Activated naive CD4-positive, alpha-beta T cell treated with Interleukin-2 at 50 U/mL for 16 hours (primary cell): ENCODE measurements around the gene OXSM.

Experiments used
- DNase-seq: peaks from one replicate; pipeline ENCODE4 v3.0.0-alpha.2; 2020

The OXSM gene

GRCh38 chr3:25812644-25813043, 22.8 kb downstream of the OXSM start:
- no peak for DNase-seq

DNA sequence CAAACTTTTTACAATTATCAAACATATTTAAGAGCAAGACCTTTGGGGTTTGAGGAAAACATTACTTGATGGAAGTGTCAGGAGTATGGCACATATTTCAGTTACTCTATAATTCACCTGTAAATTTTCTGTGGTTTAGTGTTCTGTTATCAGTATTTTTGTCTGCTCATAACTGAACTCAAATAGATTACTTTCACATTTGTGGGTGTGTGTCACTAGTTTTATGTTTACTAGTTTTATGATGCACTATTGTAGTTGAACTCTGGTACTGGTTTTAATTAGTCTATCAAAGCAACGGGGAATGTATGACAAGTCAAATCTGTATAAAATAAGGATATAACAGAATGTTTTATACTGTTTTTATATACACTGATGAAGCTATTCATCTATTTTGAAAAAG, 27.2 kb downstream of the OXSM start:
- no peak for DNase-seq

- no peak for DNase-seq
Observed at GRCh38 chr3:25817638-25818037, 27.7 kb downstream of the OXSM start.

- no peak for DNase-seq
Observed at GRCh38 chr3:25818335-25818734, 28.4 kb downstream of the OXSM start.

GRCh38 chr3:25820366-25820765, 30.5 kb downstream of the OXSM start:
- no peak for DNase-seq

DNA sequence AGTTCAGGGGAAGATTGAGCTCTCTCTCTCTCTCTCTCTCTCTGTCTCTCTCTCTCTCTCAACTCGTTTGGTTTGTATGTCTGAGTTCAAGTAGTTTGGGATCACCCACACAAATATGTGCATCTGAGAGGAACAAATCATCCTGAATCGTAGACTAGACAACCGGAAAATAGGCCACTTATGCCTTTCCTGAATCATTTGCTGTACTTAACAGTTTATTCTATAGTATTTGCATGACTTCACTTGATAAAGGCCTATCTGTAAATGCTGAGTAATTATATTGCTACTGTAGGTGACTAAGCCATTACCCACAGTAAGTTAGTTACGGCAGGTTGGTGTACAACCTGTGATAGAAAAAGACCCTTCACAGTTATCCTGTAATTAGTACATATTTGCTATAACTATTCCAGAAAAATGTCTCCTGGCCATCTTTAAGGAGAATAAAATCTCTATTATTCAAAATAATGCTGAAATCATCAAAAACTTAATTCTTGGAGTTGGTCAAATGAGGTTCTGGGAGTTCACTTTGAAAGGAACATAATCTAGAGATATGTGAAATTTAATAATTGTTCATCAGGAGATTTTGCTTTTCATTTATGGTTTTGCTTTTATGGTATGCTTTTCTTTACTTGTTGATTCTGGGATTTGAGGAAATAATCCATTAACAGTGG, 31.1 kb downstream of the OXSM start:
- DNase-seq: no peak

- DNase-seq: no peak
Observed at GRCh38 chr3:25821746-25822573, 32.1 kb downstream of the OXSM start.

DNA sequence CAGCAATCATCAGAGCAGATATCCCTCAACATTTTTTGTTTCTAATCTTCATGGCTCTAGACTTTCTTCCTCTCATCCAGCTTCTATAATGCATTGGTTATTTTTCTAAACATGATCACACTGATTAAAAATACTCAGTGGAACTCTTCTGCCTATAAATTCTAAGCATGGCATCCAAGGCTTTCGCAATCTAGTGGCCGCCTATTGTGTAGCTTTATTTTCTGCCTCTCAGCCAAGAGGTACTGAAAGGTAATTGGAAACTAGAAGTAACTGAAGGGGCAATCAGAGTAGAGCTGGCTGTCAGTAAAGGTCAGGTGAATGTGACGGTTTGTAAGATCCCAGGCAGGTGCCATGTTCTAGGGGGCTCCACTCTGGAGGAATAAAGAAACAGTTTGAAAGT, 33.4 kb downstream of the OXSM start:
- no peak for DNase-seq

DNA sequence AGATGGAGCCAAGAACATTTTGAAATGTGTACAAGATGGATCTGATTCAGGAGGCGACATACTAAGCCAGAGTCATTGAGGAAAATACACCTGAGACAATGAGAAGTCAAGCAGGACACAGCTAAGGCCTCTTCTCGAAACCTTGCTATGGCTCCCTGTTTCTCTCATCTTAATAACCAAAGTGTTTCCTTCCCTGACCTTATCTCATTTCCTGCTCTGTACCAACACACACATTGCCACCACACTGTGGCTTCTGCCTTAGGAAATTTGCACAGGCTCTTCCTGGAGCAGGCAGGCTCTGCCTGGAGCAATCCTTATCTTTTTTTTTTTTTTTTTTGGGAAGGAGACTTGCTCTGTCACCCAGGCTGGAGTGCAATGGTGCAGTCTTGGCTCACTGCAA, 36.6 kb downstream of the OXSM start:
- DNase-seq: no peak

DNA sequence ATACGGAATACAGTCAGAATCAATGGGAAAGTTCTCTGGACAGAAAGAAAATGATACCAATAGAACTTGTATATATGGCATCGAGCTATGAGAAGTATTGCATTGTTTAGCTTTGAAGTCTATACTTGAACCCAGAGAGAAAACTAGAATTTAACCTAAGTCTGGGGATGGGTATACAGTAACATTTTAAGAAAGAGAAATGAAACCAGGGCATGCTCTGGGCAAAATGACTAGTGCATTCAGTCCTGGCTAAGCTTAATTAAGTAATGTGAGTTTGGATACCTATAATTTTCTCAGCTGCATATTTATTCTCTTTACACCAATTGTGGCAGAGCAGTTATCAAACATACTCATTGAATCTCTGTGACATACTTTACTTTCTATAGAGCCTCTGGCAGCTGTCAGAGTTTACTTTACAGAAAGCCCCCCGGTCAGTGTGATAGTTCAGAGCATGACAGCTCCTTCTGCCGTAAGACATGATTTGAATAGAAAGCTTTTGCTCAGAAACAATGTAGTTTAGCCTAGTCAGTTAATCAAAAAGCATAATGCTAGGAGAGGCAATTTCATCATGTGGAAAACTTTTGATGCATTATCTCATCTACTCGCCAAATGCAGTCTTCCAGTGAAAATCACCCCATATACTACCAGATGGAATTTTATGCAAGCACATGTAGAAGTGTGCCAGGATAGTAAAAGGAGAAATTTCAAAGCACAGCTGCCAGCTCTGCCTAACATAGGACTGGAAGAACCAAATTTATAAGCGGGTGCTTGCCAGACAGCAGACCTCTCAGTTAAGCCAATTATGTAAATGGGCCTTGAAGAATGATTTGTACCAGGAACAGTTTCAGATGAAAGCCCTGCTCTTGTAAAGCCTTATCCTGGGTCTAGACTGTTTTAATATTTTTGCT, 40.7 kb downstream of the OXSM start:
- DNase-seq: no peak

DNA sequence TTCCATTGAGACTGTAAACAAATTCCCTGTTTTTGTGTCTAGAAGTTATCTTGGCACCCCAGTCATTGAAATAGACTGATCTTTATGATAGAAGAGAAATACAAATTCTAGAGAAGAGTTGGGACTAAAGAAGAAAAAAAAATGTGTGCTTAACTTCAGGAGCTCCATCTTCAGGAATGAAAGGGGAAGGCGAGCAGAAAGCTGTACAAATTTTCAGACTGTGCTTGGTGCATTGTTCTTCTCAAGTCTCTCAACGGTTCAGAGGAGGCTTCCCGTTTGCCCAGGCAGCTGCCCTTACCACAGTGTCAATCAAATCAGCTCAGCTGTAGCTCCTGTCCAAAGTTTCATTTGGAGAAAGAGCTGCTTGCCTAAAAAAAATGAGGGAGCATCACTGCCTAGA, 41.7 kb downstream of the OXSM start:
- DNase-seq: no peak

DNA sequence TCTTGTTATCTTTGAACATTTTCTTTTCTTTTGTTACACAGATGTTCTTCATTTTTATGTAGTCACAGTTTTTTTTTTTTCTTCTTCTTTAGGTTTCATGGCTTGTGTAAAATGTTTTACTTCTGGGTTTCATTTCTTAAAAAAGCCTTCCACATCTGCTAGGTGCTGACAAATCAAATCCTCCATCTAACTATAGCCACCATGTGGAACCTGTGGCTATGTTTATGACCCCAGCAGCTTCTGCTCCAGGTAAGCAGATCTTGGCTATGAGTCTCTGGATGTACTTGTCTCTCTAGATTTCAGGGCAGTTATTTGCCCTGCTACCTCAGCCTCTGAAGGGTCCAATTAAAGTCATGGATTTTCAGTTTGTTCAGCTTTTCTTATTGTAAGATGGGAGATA, 44.5 kb downstream of the OXSM start:
- no peak for DNase-seq

DNA sequence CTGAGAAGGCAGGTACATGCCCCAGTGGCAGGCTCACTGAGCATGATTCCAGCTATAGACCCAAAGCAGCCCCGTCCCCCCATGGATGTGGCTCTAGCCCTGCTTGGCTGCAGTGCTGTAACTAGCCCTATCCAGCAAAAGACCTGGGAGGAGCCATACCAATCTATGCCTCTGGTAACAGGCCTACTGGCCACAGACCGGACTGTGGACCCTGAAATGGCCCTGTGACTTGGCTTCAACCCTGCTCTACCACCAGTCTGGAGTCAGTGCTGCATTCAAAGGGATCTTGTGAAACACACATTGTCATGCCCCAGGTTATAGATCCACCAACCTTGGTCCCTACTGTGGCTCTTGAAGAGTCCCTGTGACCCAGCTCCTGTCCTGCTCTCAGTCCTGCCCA, 46.7 kb downstream of the OXSM start:
- no peak for DNase-seq

DNA sequence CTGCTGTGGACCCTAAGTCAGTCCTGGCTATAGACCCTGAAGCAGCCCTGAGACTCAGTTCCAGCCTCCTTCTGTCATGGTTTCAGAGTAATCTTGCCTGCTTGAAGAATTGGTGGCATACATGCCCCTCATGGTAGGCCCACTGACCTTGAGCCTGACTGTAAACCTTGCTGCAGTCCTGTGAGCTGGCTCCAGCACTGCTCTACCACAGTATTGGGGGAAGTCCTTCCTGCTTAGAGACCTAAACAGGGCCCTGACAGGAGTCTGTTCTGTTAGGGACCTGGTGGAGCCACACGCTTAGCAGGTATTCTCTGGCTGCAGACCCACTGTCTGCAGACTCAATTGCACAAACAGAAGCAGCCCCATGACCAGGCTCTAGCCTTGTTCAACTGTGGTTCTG, 47.1 kb downstream of the OXSM start:
- DNase-seq: no peak

DNA sequence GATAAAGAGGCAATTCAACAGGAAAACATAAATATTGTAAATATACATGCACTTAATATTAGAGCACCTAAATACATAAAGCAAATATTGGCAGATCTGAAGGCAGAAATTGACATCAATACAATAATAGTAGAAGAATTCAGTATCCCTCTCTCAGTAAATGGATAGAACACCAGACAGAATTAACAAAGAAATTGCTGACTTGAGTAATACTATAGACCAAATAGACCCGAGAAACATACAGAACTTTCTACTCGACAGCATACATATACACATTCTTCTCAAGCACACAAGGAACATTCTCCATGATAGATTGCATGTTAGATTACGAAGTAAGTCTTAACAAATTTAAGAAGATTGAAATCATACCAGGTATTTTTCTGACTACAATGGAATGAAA, 50.2 kb downstream of the OXSM start:
- DNase-seq: no peak

DNA sequence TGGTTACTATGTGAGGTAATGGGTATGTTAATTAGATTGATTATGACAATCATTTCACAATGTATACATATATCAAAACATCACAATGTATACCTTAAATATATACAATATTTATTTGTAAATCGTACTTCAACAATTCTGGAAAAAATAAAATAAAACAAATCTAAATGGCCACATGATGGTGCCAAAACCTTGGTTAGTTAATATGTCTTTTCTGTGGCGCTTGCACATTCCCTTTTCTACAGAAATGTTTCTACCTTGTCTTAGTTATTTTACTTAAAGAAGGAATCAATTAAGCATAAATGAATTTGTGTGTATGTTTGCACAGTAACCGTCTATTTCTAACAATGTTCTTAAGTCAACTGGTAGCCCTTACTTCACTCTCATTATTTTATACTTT, 53.4 kb downstream of the OXSM start:
- DNase-seq: no peak
